M059J (cell line): Measurements from ENCODE around the gene HEPHL1. TPM values are rescaled to one million over a fixed set of nuclear protein-coding genes. Genes with fewer than 3 reads are reported as not detected.

Source experiments
- DNase-seq: peaks from one replicate; pipeline ENCODE4 v3.0.0-alpha.2; 2012; ENCODE audit warnings: low read depth
- total RNA-seq: library from RNA; depleted of rRNA; stranded (reverse); fragments of >200 nt; shearing (Covaris generic); gene quantifications from 2 replicates; pipeline ENCODE4 v1.2.3, GENCODE V29; 2014

Gene HEPHL1
- total RNA-seq, 1 experiment from 2014 or later, result 1.0 TPM

GRCh38 chr11:94130298-94131046, 109.3 kb downstream of the HEPHL1 start:
- peak; percentile 77 for DNase-seq

GRCh38 chr11:94131047-94131717, 110.0 kb downstream of the HEPHL1 start:
- DNase-seq, result no peak

GRCh38 chr11:94131718-94132115, 110.6 kb downstream of the HEPHL1 start:
- DNase-seq, result peak; percentile 49

GRCh38 chr11:94132152-94132558, 111.0 kb downstream of the HEPHL1 start:
- peak; percentile 97 for DNase-seq

GRCh38 chr11:94132823-94133408, 111.8 kb downstream of the HEPHL1 start:
- DNase-seq, result no peak

- no peak for DNase-seq
Observed at GRCh38 chr11:94133752-94134151, 112.6 kb downstream of the HEPHL1 start.

- peak; percentile 93 for DNase-seq
Observed at GRCh38 chr11:94134651-94135512, 113.7 kb downstream of the HEPHL1 start.

- peak; percentile 69 for DNase-seq
Observed at GRCh38 chr11:94139416-94139815, 118.3 kb downstream of the HEPHL1 start.

- no peak for DNase-seq
Observed at GRCh38 chr11:94140154-94140655, 119.1 kb downstream of the HEPHL1 start.

- no peak for DNase-seq
Observed at GRCh38 chr11:94141511-94142307, 120.6 kb downstream of the HEPHL1 start.

- peak; percentile 36 for DNase-seq
Observed at GRCh38 chr11:94142308-94143281, 121.4 kb downstream of the HEPHL1 start.

GRCh38 chr11:94144216-94144615, 123.1 kb downstream of the HEPHL1 start:
- DNase-seq, result peak; percentile 33

- DNase-seq, result no peak
Observed at GRCh38 chr11:94144664-94145063, 123.5 kb downstream of the HEPHL1 start.

GRCh38 chr11:94145431-94145830, 124.3 kb downstream of the HEPHL1 start:
- DNase-seq, result no peak

- no peak for DNase-seq
Observed at GRCh38 chr11:94145916-94146315, 124.8 kb downstream of the HEPHL1 start.

GRCh38 chr11:94147433-94147845, 126.3 kb downstream of the HEPHL1 start:
- DNase-seq, result no peak

- no peak for DNase-seq
Observed at GRCh38 chr11:94148189-94148588, 127.0 kb downstream of the HEPHL1 start.

- no peak for DNase-seq
Observed at GRCh38 chr11:94149431-94150017, 128.4 kb downstream of the HEPHL1 start.

GRCh38 chr11:94150056-94150455, 128.9 kb downstream of the HEPHL1 start:
- no peak for DNase-seq
